ENCODE results near the gene SH3RF3. TPM values are rescaled to one million over a fixed set of nuclear protein-coding genes. Genes with fewer than 3 reads are reported as not detected.

The SH3RF3 gene
- total RNA-seq, 1 donor from 2014 or later: 2.1 TPM

DNA sequence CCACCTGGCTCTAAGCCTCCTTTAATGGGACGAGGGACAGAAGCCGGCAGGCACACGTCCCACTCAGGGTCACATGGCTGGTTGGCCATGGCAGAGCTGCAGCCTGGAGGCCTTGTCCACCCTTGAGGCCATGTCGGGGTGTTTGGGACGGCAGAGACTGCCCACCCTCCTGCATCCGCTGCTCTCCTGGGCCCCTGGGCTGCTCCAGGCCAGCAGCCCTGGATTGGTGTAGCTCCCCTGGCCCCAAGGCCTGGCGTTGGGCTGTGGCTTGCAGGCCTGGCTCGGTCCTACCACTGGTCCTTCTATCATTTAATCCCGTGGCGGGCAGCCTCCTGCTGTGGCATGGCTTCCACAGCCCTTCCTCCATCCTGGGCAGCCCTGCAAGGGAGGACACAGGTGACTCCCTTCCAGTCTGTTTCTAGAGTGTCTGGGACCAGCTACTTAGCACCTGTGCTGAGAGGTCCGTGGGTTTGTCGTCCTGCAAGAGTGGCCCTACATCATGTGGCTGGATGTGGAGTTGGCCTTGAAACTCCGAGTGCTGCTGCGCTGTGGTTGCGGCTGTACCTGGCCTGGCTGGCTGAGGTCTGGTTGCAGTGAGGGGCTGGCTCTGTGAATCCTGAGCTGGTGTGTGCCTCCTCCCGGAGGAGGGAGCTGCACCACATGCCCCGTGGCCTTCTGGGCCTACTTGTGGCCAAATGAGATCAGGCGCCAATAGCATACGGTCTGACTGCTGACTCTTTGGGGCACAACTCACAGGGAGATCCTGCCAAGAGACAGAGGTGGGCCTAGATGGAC lies 67.3 kb downstream of the SH3RF3 start:
- no peaks in the 10 kb centered on the region for H3K36me3 ChIP-seq (ENCODE audit: control insufficient read depth in 3 of 3, insufficient read depth in 3 of 3, low read length in 3 of 3)
- H3K9me3 ChIP-seq (ENCODE audit: control insufficient read depth in 3 of 3, low read length in 3 of 3): no peaks in the 10 kb centered on the region
- H3K4me3 ChIP-seq (ENCODE audit: low read length in 3 of 3): peak overlapping the region in 1 of 3 donors; percentile 28
- no peaks in the 10 kb centered on the region for H3K27me3 ChIP-seq (ENCODE audit: control insufficient read depth in 3 of 3, insufficient read depth in 3 of 3, low read length in 3 of 3)
- H3K9ac ChIP-seq (ENCODE audit: low read depth in 1 of 3, low read length in 3 of 3): peak overlapping the region in 1 of 3 donors; percentile 76
- H3K27ac ChIP-seq (ENCODE audit: low read depth, low read length): peak overlapping the region; percentile 81
- H3K4me1 ChIP-seq (ENCODE audit: control insufficient read depth in 3 of 3, insufficient read depth in 3 of 3, low read length in 3 of 3): peaks cover 49 to 67% (median 58%) of the 10 kb centered on the region in 3 donors

DNA sequence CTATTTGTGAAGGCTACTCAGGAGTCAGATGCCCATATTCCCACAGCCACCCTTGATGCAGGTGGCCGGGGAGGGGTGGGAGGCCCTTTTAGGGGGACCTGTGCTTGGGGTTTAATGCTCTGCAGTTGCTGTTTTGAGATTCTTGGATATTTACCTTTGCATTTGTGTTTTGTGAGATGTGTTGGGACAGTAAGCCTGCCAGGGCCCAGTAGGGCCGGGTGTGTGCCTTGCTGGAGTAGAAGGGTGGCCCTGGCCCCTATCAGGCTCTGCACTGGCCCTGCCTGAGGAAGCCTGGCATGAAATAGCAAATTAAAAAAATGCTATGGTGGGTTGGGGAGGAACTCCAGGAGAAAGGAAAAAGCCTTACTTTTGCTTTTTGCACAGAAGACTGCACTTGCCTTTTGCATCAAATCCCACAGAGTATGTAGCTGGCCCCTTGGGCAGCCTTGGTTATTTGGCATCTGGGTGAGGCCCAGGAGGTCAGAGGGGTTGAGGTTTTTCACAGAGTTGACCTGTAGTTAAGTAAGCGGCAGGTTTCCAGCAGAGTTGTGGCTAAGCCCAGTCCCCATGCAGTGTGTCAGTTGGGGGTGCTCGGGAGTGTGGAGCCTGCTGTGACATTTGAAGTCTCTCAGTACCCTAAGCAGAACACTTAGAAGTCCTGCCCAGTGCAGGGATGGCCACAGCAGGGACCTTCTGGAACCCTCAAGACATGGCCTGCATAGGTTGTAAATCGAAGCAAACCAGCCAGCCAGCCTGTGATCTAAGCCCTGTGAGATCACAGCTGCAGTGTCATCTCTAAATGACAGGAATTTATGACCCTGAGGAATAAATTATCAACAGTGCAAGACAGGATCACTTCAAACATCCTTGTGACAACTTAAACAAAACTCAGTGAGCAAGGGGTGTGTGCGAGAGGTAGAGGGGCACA lies 68.8 kb downstream of the SH3RF3 start:
- Histone ChIP-seq H3K9me3 (ENCODE audit: control insufficient read depth in 3 of 3, low read length in 3 of 3) (no peaks in the 10 kb centered on the region), H3K27me3 (ENCODE audit: control insufficient read depth in 3 of 3, insufficient read depth in 3 of 3, low read length in 3 of 3) (no peaks in the 10 kb centered on the region), H3K4me3 (ENCODE audit: low read length in 3 of 3) (no peak overlapping the region), H3K36me3 (ENCODE audit: control insufficient read depth in 3 of 3, insufficient read depth in 3 of 3, low read length in 3 of 3) (no peaks in the 10 kb centered on the region), H3K9ac (ENCODE audit: low read depth in 1 of 3, low read length in 3 of 3) (no peak overlapping the region), H3K4me1 (ENCODE audit: control insufficient read depth in 3 of 3, insufficient read depth in 3 of 3, low read length in 3 of 3) (peaks cover 57 to 73% (median 61%) of the 10 kb centered on the region in 3 donors), H3K27ac (ENCODE audit: low read depth, low read length) (no peak overlapping the region)

DNA sequence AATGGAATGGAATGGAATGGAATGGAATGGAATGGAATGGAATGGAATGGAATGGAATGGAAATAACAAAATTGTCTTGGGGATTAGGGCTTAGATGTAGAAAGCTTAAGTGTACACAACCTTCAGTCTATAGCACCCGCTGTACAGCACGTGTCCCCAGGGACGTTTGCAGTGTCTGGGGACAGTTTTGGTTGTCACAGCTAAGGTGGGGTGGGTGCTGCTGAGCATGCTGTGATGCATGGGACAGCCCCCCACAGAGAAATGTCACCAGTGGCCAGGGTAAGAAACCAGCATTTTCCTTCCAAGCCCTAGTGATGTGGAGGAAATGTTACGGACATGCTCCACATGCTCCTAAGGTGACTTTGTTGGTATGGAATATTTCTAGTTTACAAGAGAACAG lies 70.8 kb downstream of the SH3RF3 start:
- Histone ChIP-seq H3K4me3 (ENCODE audit: low read length in 3 of 3) (no peak overlapping the region), H3K27me3 (ENCODE audit: control insufficient read depth in 3 of 3, insufficient read depth in 3 of 3, low read length in 3 of 3) (no peaks in the 10 kb centered on the region), H3K9me3 (ENCODE audit: control insufficient read depth in 3 of 3, low read length in 3 of 3) (no peaks in the 10 kb centered on the region), H3K36me3 (ENCODE audit: control insufficient read depth in 3 of 3, insufficient read depth in 3 of 3, low read length in 3 of 3) (no peaks in the 10 kb centered on the region), H3K9ac (ENCODE audit: low read depth in 1 of 3, low read length in 3 of 3) (no peak overlapping the region), H3K4me1 (ENCODE audit: control insufficient read depth in 3 of 3, insufficient read depth in 3 of 3, low read length in 3 of 3) (peaks cover 43 to 59% (median 44%) of the 10 kb centered on the region in 3 donors), H3K27ac (ENCODE audit: low read depth, low read length) (no peak overlapping the region)

DNA sequence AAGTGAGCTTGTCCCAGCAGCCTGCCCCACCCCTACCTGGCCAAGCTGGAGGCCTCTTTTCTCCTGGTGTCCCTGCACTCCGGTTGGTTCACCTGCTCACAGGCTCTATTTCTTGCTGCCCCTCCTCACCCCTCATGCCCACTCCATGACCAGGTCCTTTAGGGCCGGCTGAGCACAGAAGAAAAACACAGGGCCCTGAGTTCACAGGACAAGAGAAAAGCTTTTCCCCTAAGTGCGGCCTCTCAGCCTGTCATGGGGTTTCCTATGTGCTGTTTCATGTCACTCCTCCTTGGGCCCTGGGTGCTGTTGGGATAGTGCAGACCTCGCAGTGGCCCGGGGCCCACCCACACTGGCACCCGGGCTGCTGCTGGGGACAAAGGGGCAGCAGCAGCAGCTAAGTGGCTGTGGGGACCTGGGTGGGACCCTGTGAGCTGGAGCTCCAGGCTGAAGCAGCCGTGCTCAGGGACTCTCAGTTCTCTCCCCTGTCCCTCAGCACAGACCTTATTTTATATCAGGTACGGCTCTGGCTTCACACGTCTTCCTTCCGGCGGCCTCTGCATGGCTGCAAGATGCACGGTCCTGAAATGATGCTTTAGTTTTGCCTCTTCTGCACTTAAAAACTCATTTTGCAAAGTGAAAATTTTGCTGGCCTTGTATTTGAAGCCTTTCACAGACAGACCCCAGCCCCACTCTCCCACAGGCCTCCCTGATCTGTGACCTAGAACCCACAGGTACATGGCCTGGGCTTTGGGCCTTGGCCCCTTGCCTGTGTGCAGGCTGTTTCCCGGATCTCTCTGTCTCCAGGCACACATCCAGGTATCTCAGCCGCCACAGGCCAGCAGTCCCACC lies 71.8 kb downstream of the SH3RF3 start:
- no peaks in the 10 kb centered on the region for H3K9me3 ChIP-seq (ENCODE audit: control insufficient read depth in 3 of 3, low read length in 3 of 3)
- peaks cover 32 to 48% (median 34%) of the 10 kb centered on the region in 3 donors for H3K4me1 ChIP-seq (ENCODE audit: control insufficient read depth in 3 of 3, insufficient read depth in 3 of 3, low read length in 3 of 3)
- H3K4me3 ChIP-seq (ENCODE audit: low read length in 3 of 3): no peak overlapping the region
- no peaks in the 10 kb centered on the region for H3K27me3 ChIP-seq (ENCODE audit: control insufficient read depth in 3 of 3, insufficient read depth in 3 of 3, low read length in 3 of 3)
- H3K9ac ChIP-seq (ENCODE audit: low read depth in 1 of 3, low read length in 3 of 3): peak overlapping the region in 2 of 3 donors; percentile 48 to 62
- no peak overlapping the region for H3K27ac ChIP-seq (ENCODE audit: low read depth, low read length)
- H3K36me3 ChIP-seq (ENCODE audit: control insufficient read depth in 3 of 3, insufficient read depth in 3 of 3, low read length in 3 of 3): no peaks in the 10 kb centered on the region

DNA sequence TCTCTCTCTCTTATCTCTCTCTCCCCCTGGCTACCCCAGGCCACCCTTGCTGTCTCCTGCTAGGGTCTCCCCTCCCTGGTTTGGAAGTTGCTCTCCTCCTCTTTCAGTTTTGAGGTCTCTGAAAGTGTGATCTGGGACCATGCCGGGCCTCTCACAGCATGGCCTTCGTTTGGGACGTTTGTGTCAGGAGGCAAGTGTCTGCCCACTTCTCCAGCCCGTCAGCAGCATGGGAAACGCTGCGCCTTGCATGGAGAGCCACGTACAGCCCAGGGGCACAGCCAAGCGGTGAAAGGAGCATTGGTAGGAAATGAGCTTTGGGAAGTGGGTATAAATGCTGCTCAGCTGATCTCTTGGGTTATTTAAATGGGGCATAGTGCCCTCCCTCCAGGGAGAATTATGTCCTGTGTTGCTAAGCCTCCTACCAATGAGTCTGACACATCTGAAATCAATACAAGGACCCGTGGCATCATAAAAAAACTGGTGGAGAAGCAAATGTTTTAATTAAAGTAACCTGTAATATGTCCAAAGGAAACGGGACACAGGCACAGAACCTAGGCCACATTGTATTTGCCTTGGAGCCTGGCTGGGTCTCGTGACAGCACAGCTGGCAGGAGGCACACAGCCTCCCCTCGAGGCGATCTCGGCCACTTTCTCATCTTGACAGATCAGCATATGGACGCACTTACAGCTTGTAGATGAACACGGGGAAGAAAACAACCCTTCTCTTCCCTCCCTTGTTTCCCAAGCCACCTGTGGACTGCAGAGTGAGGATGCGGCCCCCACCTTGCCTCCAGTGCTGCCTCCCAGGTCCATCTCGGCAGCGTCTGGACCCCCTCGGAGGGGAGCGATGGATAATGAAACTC lies 72.7 kb downstream of the SH3RF3 start:
- H3K4me1 ChIP-seq (ENCODE audit: control insufficient read depth in 3 of 3, insufficient read depth in 3 of 3, low read length in 3 of 3): peaks cover 24 to 40% (median 26%) of the 10 kb centered on the region in 3 donors
- H3K27ac ChIP-seq (ENCODE audit: low read depth, low read length): no peak overlapping the region
- H3K9ac ChIP-seq (ENCODE audit: low read depth in 1 of 3, low read length in 3 of 3): peak overlapping the region in 2 of 3 donors; percentile 48 to 62
- no peaks in the 10 kb centered on the region for H3K27me3 ChIP-seq (ENCODE audit: control insufficient read depth in 3 of 3, insufficient read depth in 3 of 3, low read length in 3 of 3)
- H3K36me3 ChIP-seq (ENCODE audit: control insufficient read depth in 3 of 3, insufficient read depth in 3 of 3, low read length in 3 of 3): no peaks in the 10 kb centered on the region
- no peaks in the 10 kb centered on the region for H3K9me3 ChIP-seq (ENCODE audit: control insufficient read depth in 3 of 3, low read length in 3 of 3)
- no peak overlapping the region for H3K4me3 ChIP-seq (ENCODE audit: low read length in 3 of 3)

DNA sequence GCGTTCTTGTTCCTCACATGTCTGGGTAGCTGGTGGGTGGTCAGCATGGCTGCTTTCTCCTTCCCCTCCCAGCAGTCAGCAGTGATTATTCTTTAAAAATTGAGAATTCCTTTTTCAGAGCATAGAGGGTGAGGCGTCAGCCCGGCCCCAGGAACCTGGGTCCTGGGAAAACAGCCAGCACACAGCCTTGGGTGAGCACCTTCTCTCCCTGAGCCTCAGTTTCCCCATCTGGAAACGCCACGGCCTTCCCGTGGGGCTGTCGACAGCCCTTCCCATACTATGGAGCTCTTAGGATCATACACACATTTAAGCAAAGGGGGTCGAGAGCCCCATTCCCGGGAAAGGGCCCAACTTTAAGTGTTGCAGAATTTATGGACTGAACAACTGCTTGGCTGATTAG lies 73.5 kb downstream of the SH3RF3 start:
- Histone ChIP-seq H3K4me1 (ENCODE audit: control insufficient read depth in 3 of 3, insufficient read depth in 3 of 3, low read length in 3 of 3) (peaks cover 18 to 33% (median 22%) of the 10 kb centered on the region in 3 donors), H3K27ac (ENCODE audit: low read depth, low read length) (no peak overlapping the region), H3K36me3 (ENCODE audit: control insufficient read depth in 3 of 3, insufficient read depth in 3 of 3, low read length in 3 of 3) (no peaks in the 10 kb centered on the region), H3K9ac (ENCODE audit: low read depth in 1 of 3, low read length in 3 of 3) (no peak overlapping the region), H3K27me3 (ENCODE audit: control insufficient read depth in 3 of 3, insufficient read depth in 3 of 3, low read length in 3 of 3) (no peaks in the 10 kb centered on the region), H3K4me3 (ENCODE audit: low read length in 3 of 3) (no peak overlapping the region), H3K9me3 (ENCODE audit: control insufficient read depth in 3 of 3, low read length in 3 of 3) (no peaks in the 10 kb centered on the region)

DNA sequence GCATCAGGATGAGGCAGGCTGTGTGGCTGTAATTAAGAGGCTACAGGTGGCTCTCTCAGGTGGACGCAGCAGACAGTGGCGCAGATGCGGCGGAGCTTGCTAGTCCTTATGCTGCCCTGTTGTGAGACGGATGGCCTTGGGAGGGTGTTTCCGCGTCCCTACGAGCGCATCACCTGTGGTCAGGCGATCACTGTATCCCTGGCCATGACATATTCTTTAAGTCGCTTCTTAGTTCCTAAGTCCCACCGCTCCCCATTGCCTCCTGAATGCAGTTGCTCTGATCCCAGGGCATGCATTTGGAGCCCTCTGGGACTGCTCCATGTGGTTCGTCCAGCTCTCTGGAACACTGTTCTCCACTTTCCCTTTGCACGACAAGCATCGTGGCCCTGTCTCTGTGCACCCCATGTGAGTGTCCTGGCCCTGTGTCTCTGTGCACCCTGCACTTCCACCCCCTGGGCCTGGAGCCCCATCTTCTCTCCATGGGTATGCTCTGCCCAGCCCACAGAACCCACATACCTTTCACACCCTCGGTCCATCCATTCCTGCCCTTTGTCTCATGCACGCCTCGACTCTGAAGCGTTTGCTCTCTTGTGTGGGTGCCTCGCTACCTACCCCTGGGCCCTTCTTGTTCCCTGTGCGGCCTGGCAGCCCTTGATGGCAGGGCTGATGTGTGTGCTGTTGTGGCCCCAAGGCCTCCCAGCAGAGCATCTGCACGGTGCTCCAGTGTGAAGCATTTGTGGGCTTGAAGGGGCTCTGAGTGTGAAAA lies 74.4 kb downstream of the SH3RF3 start:
- no peak overlapping the region for H3K9ac ChIP-seq (ENCODE audit: low read depth in 1 of 3, low read length in 3 of 3)
- H3K4me1 ChIP-seq (ENCODE audit: control insufficient read depth in 3 of 3, insufficient read depth in 3 of 3, low read length in 3 of 3): peaks cover 11 to 23% (median 19%) of the 10 kb centered on the region in 3 donors
- H3K4me3 ChIP-seq (ENCODE audit: low read length in 3 of 3): no peak overlapping the region
- no peaks in the 10 kb centered on the region for H3K9me3 ChIP-seq (ENCODE audit: control insufficient read depth in 3 of 3, low read length in 3 of 3)
- no peaks in the 10 kb centered on the region for H3K36me3 ChIP-seq (ENCODE audit: control insufficient read depth in 3 of 3, insufficient read depth in 3 of 3, low read length in 3 of 3)
- no peaks in the 10 kb centered on the region for H3K27me3 ChIP-seq (ENCODE audit: control insufficient read depth in 3 of 3, insufficient read depth in 3 of 3, low read length in 3 of 3)
- no peak overlapping the region for H3K27ac ChIP-seq (ENCODE audit: low read depth, low read length)

DNA sequence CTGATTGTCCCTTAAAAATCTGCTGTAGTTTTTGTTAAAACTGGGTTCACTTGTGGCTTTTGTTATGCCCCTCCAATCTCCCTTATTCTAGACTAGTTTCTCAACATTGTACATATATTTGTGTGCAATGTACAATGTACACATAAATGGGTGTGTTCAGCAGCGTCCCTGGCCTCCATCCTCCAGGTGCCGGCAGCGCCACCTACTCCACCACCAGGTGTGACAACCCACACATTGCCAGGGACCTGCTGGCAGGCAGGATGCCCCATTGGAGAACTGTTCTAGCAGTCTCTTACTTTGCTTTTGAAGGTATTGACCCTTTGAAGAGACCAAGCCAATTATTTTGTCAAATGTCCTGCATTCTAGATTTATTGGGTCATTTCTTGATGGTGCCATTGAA lies 75.4 kb downstream of the SH3RF3 start:
- Histone ChIP-seq H3K9ac (ENCODE audit: low read depth in 1 of 3, low read length in 3 of 3) (no peak overlapping the region), H3K36me3 (ENCODE audit: control insufficient read depth in 3 of 3, insufficient read depth in 3 of 3, low read length in 3 of 3) (no peaks in the 10 kb centered on the region), H3K4me3 (ENCODE audit: low read length in 3 of 3) (no peak overlapping the region), H3K27me3 (ENCODE audit: control insufficient read depth in 3 of 3, insufficient read depth in 3 of 3, low read length in 3 of 3) (no peaks in the 10 kb centered on the region), H3K27ac (ENCODE audit: low read depth, low read length) (no peak overlapping the region), H3K9me3 (ENCODE audit: control insufficient read depth in 3 of 3, low read length in 3 of 3) (no peaks in the 10 kb centered on the region), H3K4me1 (ENCODE audit: control insufficient read depth in 3 of 3, insufficient read depth in 3 of 3, low read length in 3 of 3) (peaks cover 15 to 29% (median 25%) of the 10 kb centered on the region in 3 donors)

All from skeletal muscle tissue (tissue), 4 donors.